Spleen (tissue), 11 donors: ENCODE measurements around the gene RSAD2. TPM values are rescaled to one million over a fixed set of nuclear protein-coding genes. Genes with fewer than 3 reads are reported as not detected.
"Not testable (repeated sequence)": the region's sequence is repeated elsewhere in the genome, so short reads cannot be mapped to it uniquely, and the experiment has no call there.

ENCODE experiments used
- DNase-seq: peaks from one replicate; pipeline ENCODE4 v3.0.0-alpha.2; 2020
- H3K27ac ChIP-seq, 8 donors: fragments of 200-600 bp; sonication (generic) in 7 of 8; 1 replicate in 4 of 8; 2 replicates in 4 of 8; pipeline versions ENCODE4 v1.5.0 to v1.8.0; 2016 to 2021; ENCODE audit warnings: inconsistent platforms in 4 of 8, mild to moderate bottlenecking in 4 of 8, moderate library complexity in 1 of 8
- H3K27me3 ChIP-seq, 7 donors: fragments of 200-600 bp; sonication (generic) in 6 of 7; replicated peaks in 1 of 7; 1 replicate in 4 of 7; 2 replicates in 3 of 7; pipeline versions ENCODE4 v1.5.0 to v1.8.0; 2016 to 2021; ENCODE audit warnings: inconsistent platforms in 3 of 7, mild to moderate bottlenecking in 1 of 7
- H3K36me3 ChIP-seq, 6 donors: fragments of 200-600 bp; sonication (generic) in 5 of 6; 1 replicate in 4 of 6; 2 replicates in 2 of 6; pipeline versions ENCODE4 v1.5.0 to v1.8.0; 2016 to 2021; ENCODE audit warnings: inconsistent platforms in 2 of 6
- H3K4me1 ChIP-seq, 6 donors: fragments of 200-600 bp; sonication (generic) in 5 of 6; 1 replicate in 3 of 6; 2 replicates in 3 of 6; pipeline versions ENCODE4 v1.5.0 to v1.8.0; 2016 to 2021; ENCODE audit warnings: inconsistent platforms in 3 of 6
- H3K4me3 ChIP-seq, 8 donors: fragments of 200-600 bp; sonication (generic) in 7 of 8; 1 replicate in 4 of 8; 2 replicates in 4 of 8; pipeline versions ENCODE4 v1.5.0 to v1.8.0; 2016 to 2021; ENCODE audit warnings: inconsistent platforms in 4 of 8, mild to moderate bottlenecking in 4 of 8, moderate library complexity in 2 of 8
- H3K9me3 ChIP-seq, 8 donors: fragments of 200-600 bp; sonication (generic) in 7 of 8; 1 replicate in 4 of 8; 2 replicates in 4 of 8; pipeline versions ENCODE4 v1.5.0 to v1.8.0; 2016 to 2021; ENCODE audit warnings: inconsistent platforms in 4 of 8
- POLR2A ChIP-seq, 3 donors: fragments of 450-650 bp; IDR thresholded peaks; one replicate each; pipeline ENCODE4 v1.5.1; 2017; ENCODE audit warnings: antibody characterized with exemption in 3 of 3, mild to moderate bottlenecking in 1 of 3
- POLR2AphosphoS5 ChIP-seq, 3 donors: sonication (generic); formaldehyde crosslinking; IDR thresholded peaks; one replicate each; pipeline ENCODE4 v1.5.1; 2017; ENCODE audit warnings: antibody characterized with exemption in 3 of 3
- whole genome bisulfite sequencing, 5 donors: extraction: QIAGEN DNeasy Blood & Tissue Kit in 3 of 5; methylation state at CpG; one replicate each; pipeline versions ENCODE4 v1.1.5 to v1.1.7; 2013 to 2018; 5-methylcytosine and 5-hydroxymethylcytosine counted together
- intact Hi-C: fragments of 100-400 bp; cut with DNase I; formaldehyde crosslinking; loops from one replicate; pipeline ENCODE4 v1.15.0; 2023; ENCODE audit warnings: low total_unique reads
- polyA plus RNA-seq, 3 donors: library from polyadenylated mRNA; stranded (reverse); fragments of 200-250 nt; gene quantifications; one replicate each; pipeline ENCODE4 v1.2.1, GENCODE V29; 2013
- total RNA-seq, 7 donors: library from RNA; depleted of rRNA in 3 of 7; stranded (reverse); fragments of >200 nt in 3 of 7; fragmentation: NEBNext Ultra II Directional in 4 of 7; extraction: Animal tissue kit (Norgen Biotek cat#: 25700) in 4 of 7; gene quantifications; one replicate each; pipeline versions ENCODE4 v1.1.0 to v1.2.1, GENCODE V29; 2016 to 2021
- TF ChIP-seq, protein P1 (sequence below), 11 experiments: fragments of 200-600 bp in 7 of 11; fragments of 450-650 bp in 4 of 11; sonication (generic) in 4 of 11; IDR thresholded peaks in 8 of 11; conservative IDR thresholded peaks in 3 of 11; 1 replicate in 7 of 11; 2 replicates in 4 of 11; pipeline versions ENCODE4 v1.4.0 to v1.8.0; 2016 to 2021; ENCODE audit warnings: antibody characterized with exemption in 11 of 11, inconsistent platforms in 4 of 11, mild to moderate bottlenecking in 1 of 11
- donor health status: healthy with polysubstance abuse.
- donor health status: DM: no; HTN: no; CAD: no; lungs with moderate emphysema.
- donor health status: DM: no; HTN: no; CAD: no.
- donor health status: Bipolar disorder and iron deficiency.
- donor health status: healthy.
- donor health status: DM: no; HTN: no; CAD: no.
- donor health status: DM: yes; HTN: yes; CAD: no.

Gene RSAD2
- total and polyA plus RNA-seq, 10 donors: 2.1 to 18.6 (median 9.0) TPM

DNA sequence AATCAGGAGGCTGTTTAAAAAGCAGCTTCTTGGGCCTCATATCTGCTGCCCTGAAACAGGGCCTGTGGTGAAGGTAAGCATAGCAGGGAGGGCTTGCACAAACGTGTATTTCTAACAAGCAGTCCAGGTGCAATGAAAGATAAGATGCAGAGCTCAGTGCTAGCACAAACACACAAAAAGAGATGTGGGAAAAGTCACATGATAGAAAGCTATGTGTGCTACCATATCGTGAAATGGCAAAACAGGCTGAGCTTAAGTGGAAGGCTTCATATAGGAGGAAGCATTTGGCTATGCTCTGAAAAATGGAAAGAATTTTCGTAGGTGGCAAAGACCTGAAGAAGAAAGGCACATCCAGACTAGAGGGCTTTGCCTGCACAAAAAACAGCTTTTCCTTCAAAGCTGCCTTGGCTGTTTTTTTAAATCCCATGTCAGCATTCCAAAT is 10.2 kb downstream of the RSAD2 start:
- no peak overlapping the region for H3K4me3 ChIP-seq
- H3K27me3 ChIP-seq: no peaks in the 10 kb centered on the region
- peaks cover 0 to 24% (median 2%) of the 10 kb centered on the region in 6 donors for H3K36me3 ChIP-seq
- H3K9me3 ChIP-seq: no peaks in the 10 kb centered on the region
- intact Hi-C loops: no loop called here
- TF ChIP-seq POLR2A (IDR thresholded peaks at IDR 0.05): no peak
- TF ChIP-seq, protein P1, sequence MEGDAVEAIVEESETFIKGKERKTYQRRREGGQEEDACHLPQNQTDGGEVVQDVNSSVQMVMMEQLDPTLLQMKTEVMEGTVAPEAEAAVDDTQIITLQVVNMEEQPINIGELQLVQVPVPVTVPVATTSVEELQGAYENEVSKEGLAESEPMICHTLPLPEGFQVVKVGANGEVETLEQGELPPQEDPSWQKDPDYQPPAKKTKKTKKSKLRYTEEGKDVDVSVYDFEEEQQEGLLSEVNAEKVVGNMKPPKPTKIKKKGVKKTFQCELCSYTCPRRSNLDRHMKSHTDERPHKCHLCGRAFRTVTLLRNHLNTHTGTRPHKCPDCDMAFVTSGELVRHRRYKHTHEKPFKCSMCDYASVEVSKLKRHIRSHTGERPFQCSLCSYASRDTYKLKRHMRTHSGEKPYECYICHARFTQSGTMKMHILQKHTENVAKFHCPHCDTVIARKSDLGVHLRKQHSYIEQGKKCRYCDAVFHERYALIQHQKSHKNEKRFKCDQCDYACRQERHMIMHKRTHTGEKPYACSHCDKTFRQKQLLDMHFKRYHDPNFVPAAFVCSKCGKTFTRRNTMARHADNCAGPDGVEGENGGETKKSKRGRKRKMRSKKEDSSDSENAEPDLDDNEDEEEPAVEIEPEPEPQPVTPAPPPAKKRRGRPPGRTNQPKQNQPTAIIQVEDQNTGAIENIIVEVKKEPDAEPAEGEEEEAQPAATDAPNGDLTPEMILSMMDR (IDR thresholded peaks at IDR 0.05 in 8 of 11, conservative IDR thresholded peaks at IDR 0.05 in 3 of 11): no peak
- TF ChIP-seq POLR2AphosphoS5 (IDR thresholded peaks at IDR 0.05): no peak
- peaks cover 0 to 10% (median 0%) of the 10 kb centered on the region in 6 donors for H3K4me1 ChIP-seq
- no peak overlapping the region for H3K27ac ChIP-seq
- WGBS, 5 donors: 47 to 64% (median 59%) methylated on average over 3 of the region's 3 CpGs
- DNase-seq: no peak

DNA sequence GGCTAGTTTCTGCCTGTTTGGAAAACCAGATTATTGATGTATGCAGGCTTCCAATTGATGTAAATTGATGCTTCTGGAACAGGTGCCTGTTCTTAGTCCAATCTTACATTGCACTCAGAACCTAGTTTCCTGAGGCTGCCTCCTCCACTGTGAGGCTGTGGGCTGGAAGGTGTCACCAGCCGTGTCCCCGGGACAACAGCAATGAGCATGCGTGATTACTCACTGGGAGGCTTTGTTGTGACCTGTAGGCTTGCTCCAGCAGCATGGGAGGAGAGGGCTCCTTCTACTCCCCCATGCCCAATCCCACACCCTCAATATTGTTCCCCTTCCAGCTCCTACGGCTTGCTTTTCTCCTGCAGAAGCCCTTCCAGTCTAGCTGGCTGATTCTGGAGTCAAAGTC is 11.1 kb downstream of the RSAD2 start:
- no peaks in the 10 kb centered on the region for H3K9me3 ChIP-seq
- no peak for TF ChIP-seq POLR2AphosphoS5 (IDR thresholded peaks at IDR 0.05)
- TF ChIP-seq POLR2A (IDR thresholded peaks at IDR 0.05): no peak
- TF ChIP-seq, protein P1 (IDR thresholded peaks at IDR 0.05 in 8 of 11, conservative IDR thresholded peaks at IDR 0.05 in 3 of 11): no peak
- intact Hi-C loops: no loop called here

DNA sequence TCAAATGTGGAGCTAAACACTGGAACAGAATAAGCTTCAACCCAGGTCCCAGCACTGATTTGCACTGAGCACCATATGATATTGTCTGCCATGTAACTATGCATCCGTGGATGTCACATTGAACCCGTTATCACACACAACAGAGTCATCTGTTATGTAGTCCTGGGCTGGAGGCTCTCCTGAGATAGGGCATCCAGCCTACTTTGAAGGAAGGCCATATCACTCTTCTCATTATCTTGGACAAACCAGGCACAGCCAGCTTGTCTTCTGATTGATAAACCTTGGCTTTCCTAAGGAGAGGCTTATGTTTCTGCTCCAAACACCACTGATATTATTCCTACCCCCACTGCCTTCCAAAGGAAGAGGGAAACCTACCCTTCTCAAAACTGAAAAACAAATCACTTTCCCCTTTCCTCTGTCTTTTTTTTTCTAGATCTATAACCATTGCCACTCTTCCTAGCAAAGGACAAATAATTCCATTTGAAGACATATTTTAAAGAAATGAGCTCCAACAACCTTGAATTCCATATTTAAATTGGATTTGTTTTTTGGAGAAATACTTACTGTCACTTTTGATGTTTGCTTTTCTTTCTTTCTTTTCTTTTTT is 16.4 kb downstream of the RSAD2 start:
- no peak overlapping the region for H3K27ac ChIP-seq
- no peak overlapping the region for H3K4me3 ChIP-seq
- intact Hi-C loops: no loop called here
- H3K27me3 ChIP-seq: no peaks in the 10 kb centered on the region
- 84 to 95% (median 88%) methylated on average over 2 of the region's 2 CpGs for WGBS, 5 donors
- H3K36me3 ChIP-seq: peaks cover 0 to 37% (median 6%) of the 10 kb centered on the region in 6 donors
- no peaks in the 10 kb centered on the region for H3K9me3 ChIP-seq
- DNase-seq: no peak
- TF ChIP-seq POLR2A (IDR thresholded peaks at IDR 0.05) (no peak), POLR2AphosphoS5 (IDR thresholded peaks at IDR 0.05) (no peak)
- TF ChIP-seq, protein P1 (IDR thresholded peaks at IDR 0.05 in 8 of 11, conservative IDR thresholded peaks at IDR 0.05 in 3 of 11): no peak
- peaks cover 0 to 9% (median 6%) of the 10 kb centered on the region in 6 donors for H3K4me1 ChIP-seq

More for the DNA sequence above, 11.1 kb downstream of the RSAD2 start:
- Histone ChIP-seq H3K27ac (no peak overlapping the region), H3K4me3 (no peak overlapping the region), H3K27me3 (no peaks in the 10 kb centered on the region), H3K4me1 (peaks cover 0 to under 1% (median 0%) of the 10 kb centered on the region in 6 donors), H3K36me3 (peaks cover 0 to 30% (median 2%) of the 10 kb centered on the region in 6 donors)
- DNase-seq: no peak
- 88 to 93% (median 90%) methylated on average over 4 of the region's 4 CpGs for WGBS, 5 donors

DNA sequence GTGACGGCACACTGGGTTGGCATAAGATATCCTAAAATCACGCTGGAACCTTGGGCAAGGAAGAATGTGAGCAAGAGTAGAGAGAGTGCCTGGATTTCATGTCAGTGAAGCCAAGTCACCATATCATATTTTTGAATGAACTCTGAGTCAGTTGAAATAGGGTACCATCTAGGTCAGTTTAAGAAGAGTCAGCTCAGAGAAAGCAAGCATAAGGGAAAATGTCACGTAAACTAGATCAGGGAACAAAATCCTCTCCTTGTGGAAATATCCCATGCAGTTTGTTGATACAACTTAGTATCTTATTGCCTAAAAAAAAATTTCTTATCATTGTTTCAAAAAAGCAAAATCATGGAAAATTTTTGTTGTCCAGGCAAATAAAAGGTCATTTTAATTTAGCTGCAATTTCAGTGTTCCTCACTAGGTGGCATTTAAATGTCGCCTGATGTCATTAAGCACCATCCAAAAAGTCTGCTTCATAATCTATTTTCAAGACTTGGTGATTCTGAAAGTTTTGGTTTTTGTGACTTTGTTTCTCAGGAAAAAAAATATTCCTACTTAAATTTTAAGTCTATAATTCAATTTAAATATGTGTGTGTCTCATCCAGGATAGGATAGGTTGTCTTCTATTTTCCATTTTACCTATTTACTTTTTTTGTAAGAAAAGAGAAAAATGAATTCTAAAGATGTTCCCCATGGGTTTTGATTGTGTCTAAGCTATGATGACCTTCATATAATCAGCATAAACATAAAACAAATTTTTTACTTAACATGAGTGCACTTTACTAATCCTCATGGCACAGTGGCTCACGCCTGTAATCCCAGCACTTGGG is 19.6 kb downstream of the RSAD2 start:
- TF ChIP-seq POLR2AphosphoS5 (IDR thresholded peaks at IDR 0.05) (no peak), POLR2A (IDR thresholded peaks at IDR 0.05) (no peak)
- TF ChIP-seq, protein P1 (IDR thresholded peaks at IDR 0.05 in 8 of 11, conservative IDR thresholded peaks at IDR 0.05 in 3 of 11): peak; percentile 55 to 88 (median 72)
- no peak for DNase-seq

DNA sequence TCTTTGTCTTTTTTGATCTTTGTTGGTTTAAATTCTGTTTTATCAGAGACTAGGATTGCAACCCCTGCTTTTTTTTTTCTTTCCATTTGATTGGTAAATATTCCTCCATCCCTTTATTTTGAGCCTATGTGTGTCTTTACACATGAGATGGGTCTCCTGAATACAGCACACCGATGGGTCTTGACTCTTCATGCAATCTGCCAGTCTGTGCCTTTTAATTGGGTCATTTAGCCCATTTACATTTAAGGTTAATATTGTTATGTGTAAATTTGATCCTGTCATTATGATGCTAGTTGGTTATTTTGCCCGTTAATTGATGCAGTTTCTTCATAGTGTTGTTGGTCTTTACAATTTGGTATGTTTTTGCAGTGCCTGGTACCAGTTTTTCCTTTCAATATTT is 25.0 kb downstream of the RSAD2 start:
- H3K36me3 ChIP-seq, H3K27me3 ChIP-seq, H3K4me3 ChIP-seq, H3K27ac ChIP-seq, DNase-seq, intact Hi-C loops, H3K4me1 ChIP-seq: not testable (repeated sequence)
- peaks cover 0 to 35% (median 13%) of the 10 kb centered on the region in 8 donors for H3K9me3 ChIP-seq
- 93 to 98% (median 96%) methylated on average over 2 of the region's 2 CpGs for WGBS, 5 donors

More for the DNA sequence above, 19.6 kb downstream of the RSAD2 start:
- peaks cover 0 to 9% (median 6%) of the 10 kb centered on the region in 6 donors for H3K4me1 ChIP-seq
- H3K9me3 ChIP-seq: peaks cover 0 to 19% (median 5%) of the 10 kb centered on the region in 8 donors
- H3K36me3 ChIP-seq: peaks cover 0 to 34% (median 6%) of the 10 kb centered on the region in 6 donors
- no peaks in the 10 kb centered on the region for H3K27me3 ChIP-seq
- WGBS, 5 donors: 73 to 78% (median 77%) methylated on average over 5 of the region's 5 CpGs
- intact Hi-C loops: loop anchor here (5.0 kb wide), 1 partner anchor 145 kb away; no protein-coding TSS in a partner anchor
- no peak overlapping the region for H3K27ac ChIP-seq
- no peak overlapping the region for H3K4me3 ChIP-seq
